Renal cortex interstitium (tissue), 11 donors: ENCODE measurements around the gene UBAC2. TPM values are rescaled to one million over a fixed set of nuclear protein-coding genes. Genes with fewer than 3 reads are reported as not detected.

Source experiments
- DNase-seq, 11 donors: peaks; one replicate each; pipeline ENCODE4 v3.0.0-alpha.2; 2013; ENCODE audit warnings: low read depth in 9 of 11, low spot score in 4 of 11; ENCODE audit errors: extremely low read depth in 1 of 11
- polyA plus RNA-seq, 3 donors: library from polyadenylated mRNA; unstranded; fragments of 120-200 nt; gene quantifications; one replicate each; pipeline ENCODE4 v1.2.1, GENCODE V29; 2013; ENCODE audit not compliant: insufficient read length in 3 of 3

The UBAC2 gene
- polyA plus RNA-seq, 3 donors: 77.7 to 98.0 (median 95.3) TPM

DNA sequence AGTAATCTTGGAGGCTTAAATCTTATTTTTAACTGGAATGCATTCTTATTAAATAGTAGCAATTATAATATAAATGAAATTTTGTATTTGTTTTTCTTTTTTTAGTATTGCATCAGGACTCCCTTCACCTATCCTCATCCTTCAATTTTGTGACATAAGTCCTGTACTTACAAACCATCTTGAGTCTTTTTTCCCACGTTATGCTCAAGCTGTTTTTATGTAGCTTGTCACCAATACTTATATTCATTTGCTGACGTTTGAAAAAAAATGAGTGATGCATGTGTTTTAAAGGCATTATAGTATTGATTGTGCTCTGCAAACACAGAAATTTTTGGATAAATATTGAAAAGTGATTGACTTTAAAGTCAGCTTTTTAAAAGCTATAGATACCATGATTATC is 56.6 kb downstream of the UBAC2 start:
- DNase-seq: no peak

- DNase-seq: no peak
Observed at GRCh38 chr13:99258210-99258860, 57.7 kb downstream of the UBAC2 start, which contains the start of gene GPR18. GPR18 (minus strand) TSS chr13:99258379; CDS start chr13:99255872, 2,507 bp downstream.

- DNase-seq: no peak
Observed at GRCh38 chr13:99258946-99259345, 58.3 kb downstream of the UBAC2 start.

GRCh38 chr13:99260216-99260615 is 59.6 kb downstream of the UBAC2 start:
- no peak for DNase-seq

DNA sequence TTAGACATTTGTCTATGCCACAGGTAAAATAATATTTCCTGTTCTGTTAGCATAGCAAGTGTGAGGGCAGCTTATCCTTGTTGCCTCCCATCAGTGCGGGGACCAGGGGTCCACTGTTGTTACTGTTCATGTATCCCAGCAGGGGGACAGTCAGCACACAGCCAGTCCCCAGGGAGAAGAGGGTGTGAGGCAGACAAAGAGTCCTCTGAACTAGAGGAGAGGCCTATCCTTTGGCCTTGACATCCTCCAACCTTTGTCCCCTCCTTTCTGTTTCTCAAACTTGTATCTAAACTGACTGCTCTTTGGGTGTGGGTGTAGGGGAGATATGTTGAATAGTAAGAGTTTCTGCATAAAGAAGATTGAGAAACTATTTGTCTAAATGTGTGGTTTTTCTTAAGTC is 60.4 kb downstream of the UBAC2 start:
- no peak for DNase-seq

- peak in 3 of 11 donors; percentile 22 to 46 (median 30) for DNase-seq
Observed at GRCh38 chr13:99263126-99263785, 62.6 kb downstream of the UBAC2 start.

DNA sequence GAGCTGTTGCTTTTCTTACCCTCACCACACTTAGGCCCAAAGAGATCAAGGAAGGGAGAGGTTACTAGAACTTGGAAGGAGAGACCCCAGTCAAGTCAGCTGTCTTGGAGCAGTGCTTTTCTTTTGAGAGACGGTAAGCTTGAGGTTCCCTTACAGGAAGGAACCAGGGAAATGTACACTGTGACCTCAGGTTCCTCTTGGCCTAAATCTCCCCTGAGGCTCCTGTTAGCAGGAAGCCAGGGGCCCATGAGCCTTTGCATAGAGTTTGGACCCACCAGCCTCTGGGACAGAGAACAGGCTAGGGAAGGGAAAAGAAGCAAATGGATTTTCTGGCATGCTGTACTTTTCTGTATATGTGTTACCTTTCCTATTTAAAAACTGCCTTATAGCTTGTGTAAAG is 63.4 kb downstream of the UBAC2 start:
- no peak for DNase-seq

DNA sequence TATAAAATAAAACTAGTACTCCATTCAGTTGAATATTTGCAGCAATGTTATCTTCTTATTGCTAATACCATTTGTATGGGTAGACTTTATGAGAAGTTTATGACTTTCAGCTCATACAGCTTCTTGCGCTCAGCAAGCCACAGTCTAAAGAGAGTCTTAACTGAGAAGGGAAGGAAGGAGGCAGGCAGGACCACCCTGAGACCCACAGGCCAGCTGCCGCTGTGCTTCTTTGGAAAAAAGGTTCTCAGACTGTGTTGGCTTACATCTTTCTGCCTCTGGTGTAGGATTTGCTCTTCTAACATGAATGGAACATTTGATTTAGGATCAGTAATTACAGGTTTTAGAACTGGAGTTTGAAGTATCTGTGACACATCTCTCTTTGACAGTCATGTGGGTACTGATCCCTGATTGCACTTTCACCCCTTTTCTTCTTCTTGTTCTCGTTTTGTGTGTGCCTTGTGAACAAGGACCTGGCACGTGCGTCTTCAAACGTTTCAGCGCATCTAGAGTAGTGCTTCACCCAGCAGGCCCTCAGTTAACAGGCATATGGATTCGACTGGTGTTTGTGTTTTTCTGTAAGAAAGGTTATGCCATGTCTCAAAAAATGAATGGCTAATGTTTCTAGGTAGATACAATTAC is 64.6 kb downstream of the UBAC2 start:
- no peak for DNase-seq

- DNase-seq: peak in 4 of 11 donors; percentile 20 to 41 (median 28)
Observed at GRCh38 chr13:99265821-99266426, 65.3 kb downstream of the UBAC2 start.

DNA sequence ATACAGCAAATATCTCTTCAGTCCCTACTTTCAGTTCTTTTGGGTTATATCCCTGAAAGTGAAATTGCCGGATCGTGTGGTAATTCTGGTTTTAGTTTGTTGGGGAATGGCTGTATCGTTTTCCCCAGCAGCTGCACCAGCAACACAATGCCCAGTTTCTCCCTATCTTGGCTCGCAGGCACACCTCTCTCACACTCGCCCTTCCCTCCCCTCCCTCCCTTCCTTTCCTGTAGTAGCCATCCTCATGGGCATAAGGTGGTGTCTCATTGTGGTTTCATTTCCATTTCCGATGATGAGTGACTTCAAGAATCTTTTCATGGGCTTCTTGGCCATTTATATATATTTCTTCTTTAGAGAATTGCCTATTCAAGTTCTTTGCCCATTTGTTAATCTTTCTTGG is 66.2 kb downstream of the UBAC2 start:
- no peak for DNase-seq

DNA sequence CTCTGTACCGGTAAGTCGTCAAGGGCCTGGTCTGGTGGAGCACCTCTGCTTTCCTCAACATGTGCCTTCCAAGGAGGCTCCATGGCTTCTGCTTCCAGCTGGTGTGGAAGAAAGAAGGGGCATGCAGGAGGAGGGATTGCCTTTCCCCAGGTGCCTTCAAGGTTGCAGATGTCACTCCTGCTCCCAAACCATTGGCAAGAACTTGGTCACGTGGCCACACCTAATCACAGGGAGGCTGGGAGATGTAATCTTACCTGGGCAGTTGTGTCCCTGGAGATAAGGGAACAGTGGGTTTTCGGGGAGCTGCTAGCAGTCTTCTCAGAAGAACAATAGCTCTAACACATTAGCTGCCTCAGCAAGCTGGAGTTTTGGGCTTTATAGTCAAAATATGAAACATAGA is 67.3 kb downstream of the UBAC2 start:
- no peak for DNase-seq

GRCh38 chr13:99268822-99269221 is 68.2 kb downstream of the UBAC2 start:
- DNase-seq: no peak

DNA sequence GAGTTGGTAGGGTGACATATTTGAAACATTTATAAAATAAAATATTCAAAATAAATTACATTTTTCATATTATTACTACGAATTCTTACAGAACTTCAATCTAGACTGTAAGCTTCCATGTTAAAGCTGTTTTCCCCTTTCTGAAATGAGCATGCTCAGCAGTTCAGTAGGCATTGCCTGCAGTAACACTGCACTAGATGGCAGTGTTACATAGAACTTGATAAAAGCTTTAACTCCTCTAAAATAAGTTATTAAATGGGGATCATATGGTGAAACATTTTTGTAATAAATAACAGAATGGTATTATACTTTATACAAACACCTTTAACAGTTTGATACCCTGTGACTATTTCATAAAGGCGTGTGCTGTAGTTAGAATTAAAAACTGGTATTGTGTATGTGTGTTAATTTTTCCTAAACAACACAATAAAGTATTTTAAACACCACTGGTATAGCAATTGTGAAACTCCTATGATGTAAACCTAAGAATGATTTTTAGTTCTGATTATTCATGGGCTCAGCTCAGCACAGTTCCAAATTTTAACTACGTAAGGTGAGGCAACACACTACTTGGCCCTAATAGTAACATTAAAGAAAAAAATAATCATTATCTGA is 69.1 kb downstream of the UBAC2 start:
- peak in 6 of 11 donors; percentile 30 to 49 (median 34) for DNase-seq

- DNase-seq: no peak
Observed at GRCh38 chr13:99270518-99270917, 69.9 kb downstream of the UBAC2 start.

GRCh38 chr13:99271249-99271648 is 70.6 kb downstream of the UBAC2 start:
- no peak for DNase-seq

DNA sequence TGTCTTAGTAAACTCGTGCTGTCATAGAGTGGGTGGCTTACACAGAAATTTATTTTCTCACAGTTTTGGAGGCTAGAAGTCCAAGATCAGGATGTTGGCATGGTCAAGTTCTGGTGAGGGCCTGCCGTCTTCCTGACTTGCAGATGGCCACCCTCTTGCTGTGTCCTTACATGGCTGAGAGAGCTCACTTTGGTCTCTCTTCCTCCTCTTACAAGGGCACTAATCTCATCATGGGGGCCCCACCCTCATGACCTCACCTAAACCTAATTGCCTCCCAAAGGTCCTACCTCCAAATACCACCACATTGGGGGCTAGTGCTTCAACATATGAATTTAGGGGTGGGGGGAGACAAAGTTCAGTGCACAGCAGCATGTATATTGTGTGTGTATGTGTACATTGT is 71.8 kb downstream of the UBAC2 start:
- DNase-seq: no peak

DNA sequence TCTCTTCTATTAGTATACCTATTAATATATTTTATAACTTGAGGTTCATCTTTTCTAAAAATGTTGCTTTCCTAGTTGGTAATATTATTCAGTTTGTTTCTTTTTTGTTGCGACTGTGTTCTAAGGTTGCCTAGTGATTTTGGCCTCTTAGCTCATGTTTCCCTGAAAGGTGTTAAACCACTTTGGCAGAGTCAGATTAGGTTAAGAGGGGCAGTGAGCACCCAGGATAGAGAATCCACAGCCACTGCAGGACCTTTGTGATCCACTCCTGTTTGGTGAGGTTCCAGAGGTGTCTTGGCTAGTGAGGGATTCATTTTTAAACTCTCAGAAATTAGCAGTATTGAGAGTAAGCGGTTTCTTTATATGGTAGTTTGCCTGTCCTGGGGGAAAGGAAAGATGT is 72.5 kb downstream of the UBAC2 start:
- no peak for DNase-seq

GRCh38 chr13:99275093-99275469 is 74.4 kb downstream of the UBAC2 start:
- DNase-seq: no peak

- no peak for DNase-seq
Observed at GRCh38 chr13:99276706-99277105, 76.1 kb downstream of the UBAC2 start.

GRCh38 chr13:99277629-99278028 is 77.0 kb downstream of the UBAC2 start:
- DNase-seq: no peak
